Measurements from ENCODE around the gene DCAF7.

- TF ChIP-seq POLR2A (IDR thresholded peaks at IDR 0.05): no peak
- no peak for TF ChIP-seq CTCF (IDR thresholded peaks at IDR 0.05)
Observed at GRCh38 chr17:63537991-63538692, 12.1 kb upstream of the DCAF7 start.
